GM12878 (cell line): ENCODE results near the gene MTHFD2. TPM values are rescaled to one million over a fixed set of nuclear protein-coding genes. Genes with fewer than 3 reads are reported as not detected.

Source experiments
- ATAC-seq: fragments of 200-7000 bp; cut with Tn5 transposase; 3 replicates; pipeline ENCODE4 v1.9.1; 2020; ENCODE audit warnings: mild to moderate bottlenecking, moderate library complexity
- BruUV-seq: library from RNA; stranded (reverse); fragments of 400-500 nt; replicated peaks from 2 replicates; lab custom pipeline; 2021; lab: Mats Ljungman, UMichigan
- CTCF ChIA-PET: fragments of 300-600 bp; sonication (Branson Sonifier 250); formaldehyde crosslinking; extraction: SDS; loops from one replicate; lab custom pipeline; 2021; ENCODE audit warnings: inconsistent platforms; lab: Yijun Ruan, JAX
- POLR2A ChIA-PET: fragments of 350-600 bp; formaldehyde crosslinking; extraction: SDS; loops from one replicate; lab custom pipeline; 2021; ENCODE audit warnings: inconsistent platforms; lab: Charles Lee
- RAD21 ChIA-PET: fragments of 300-600 bp; sonication (Branson Sonifier 250); formaldehyde crosslinking; loops from one replicate; lab custom pipeline; 2023; ENCODE audit warnings: antibody characterized with exemption; ENCODE audit not compliant: unreplicated experiment; lab: Charles Lee
- SMC1A ChIA-PET: fragments of 300-600 bp; sonication (Branson Sonifier 250); formaldehyde crosslinking; loops from one replicate; lab custom pipeline; 2023; ENCODE audit not compliant: unreplicated experiment, uncharacterized antibody; lab: Charles Lee
- DNase-seq: peaks from one replicate; pipeline ENCODE4 v3.0.0-alpha.2; 2011; ENCODE audit warnings: low read depth, low spot score
- FAIRE-seq: peaks from 3 replicates; lab custom pipeline; 2011; peaks lifted over from hg19 to GRCh38; lab: Jason Lieb, UNC
- H2AFZ ChIP-seq: 2 replicates; pipeline ENCODE4 v1.6.0; 2011; ENCODE audit warnings: low read depth, low read length, control low read depth; ENCODE audit not compliant: control insufficient read depth
- H3K27ac ChIP-seq: 2 replicates; pipeline ENCODE4 v1.5.1; 2011; ENCODE audit warnings: control low read depth; ENCODE audit not compliant: control insufficient read depth, insufficient read depth
- H3K27me3 ChIP-seq, 2 experiments: replicated peaks in 1 of 2; 2 replicates each; pipeline versions ENCODE4 v1.6.0 to v1.6.1; 2011; ENCODE audit warnings: low read length in 1 of 2; ENCODE audit not compliant: control insufficient read depth in 2 of 2, insufficient read depth in 2 of 2
- H3K36me3 ChIP-seq, 2 experiments: 2 replicates each; pipeline ENCODE4 v1.5.1; 2011; ENCODE audit warnings: low read length in 1 of 2; ENCODE audit not compliant: control insufficient read depth in 2 of 2, insufficient read depth in 2 of 2
- H3K4me1 ChIP-seq: 2 replicates; pipeline ENCODE4 v1.6.1; 2011; ENCODE audit warnings: mild to moderate bottlenecking, low read length, moderate library complexity, mixed read lengths; ENCODE audit not compliant: control insufficient read depth, insufficient read depth
- H3K4me2 ChIP-seq: 2 replicates; pipeline ENCODE4 v1.6.0; 2011; ENCODE audit warnings: control low read depth; ENCODE audit not compliant: control insufficient read depth, insufficient read depth
- H3K4me3 ChIP-seq: fragments of 200-600 bp; sonication (generic); 2 replicates; pipeline ENCODE4 v1.5.1; 2016
- H3K79me2 ChIP-seq: 2 replicates; pipeline ENCODE4 v1.6.0; 2011; ENCODE audit warnings: low read length; ENCODE audit not compliant: control insufficient read depth, insufficient read depth
- H3K9ac ChIP-seq: 2 replicates; pipeline ENCODE4 v1.8.0; 2011; ENCODE audit warnings: low read length, control low read depth, mixed read lengths; ENCODE audit not compliant: control insufficient read depth, insufficient read depth
- H3K9me3 ChIP-seq: replicated peaks from 3 replicates; pipeline ENCODE4 v1.5.1; 2011; ENCODE audit warnings: mild to moderate bottlenecking, low read length; ENCODE audit not compliant: control insufficient read depth, insufficient read depth
- H4K20me1 ChIP-seq: 2 replicates; pipeline ENCODE4 v1.6.0; 2011; ENCODE audit not compliant: control insufficient read depth, insufficient read depth
- KDM1A ChIP-seq: fragments of 200-600 bp; sonication (generic); IDR thresholded peaks from 2 replicates; pipeline ENCODE4 v1.6.1; 2016; ENCODE audit warnings: borderline replicate concordance
- MTA2 ChIP-seq: fragments of 450-650 bp; IDR thresholded peaks from 2 replicates; pipeline ENCODE4 v1.6.1; 2016; ENCODE audit warnings: low read depth, mild to moderate bottlenecking, moderate library complexity
- POLR2A ChIP-seq: IDR thresholded peaks from 2 replicates; pipeline ENCODE4 v1.6.1; 2011; ENCODE audit warnings: low read depth, mild to moderate bottlenecking, low read length
- POLR2AphosphoS5 ChIP-seq: IDR thresholded peaks from 2 replicates; pipeline ENCODE4 v1.6.1; 2011; ENCODE audit warnings: mild to moderate bottlenecking, low read length, inconsistent platforms
- WGBS: methylation state at CpG from one replicate; pipeline ENCODE4 v1.1.6; 2016; ENCODE audit warnings: low lambda C conversion rate; ENCODE audit not compliant: insufficient replicate concordance, insufficient coverage; ENCODE audit errors: missing lambda C conversion rate; 5-methylcytosine and 5-hydroxymethylcytosine counted together
- in situ Hi-C: fragments of 300-500 bp; cut with MboI; formaldehyde crosslinking; loops from 9 replicates; pipeline ENCODE4 v1.14.3; 2018; ENCODE audit warnings: mixed read lengths
- intact Hi-C: fragments of 100-400 bp; cut with micrococcal nuclease; formaldehyde crosslinking; loops from one replicate; pipeline ENCODE4 v1.14.2; 2022; ENCODE audit not compliant: unreplicated experiment
- polyA plus RNA-seq, 11 experiments: library from polyadenylated mRNA; depleted of rRNA in 4 of 11; unstranded in 6 of 11; stranded (reverse) in 5 of 11; fragments of >200 nt; fragmentation: Nextera tagmentation in 4 of 11; fragmentation: Illumina TruSeq in 1 of 11; extraction: Ambion mirVana in 4 of 11; extraction: Trizol in 1 of 11; gene quantifications; 1 replicate in 1 of 11; 2 replicates in 10 of 11; pipeline versions ENCODE4 v1.2.1 to v1.2.3, GENCODE V29; 2011 to 2016; ENCODE audit warnings: inconsistent platforms in 2 of 11, missing spikeins in 2 of 11, low read depth in 1 of 11
- total RNA-seq, 4 experiments: library from RNA; depleted of rRNA in 3 of 4; stranded (reverse); fragments of >200 nt in 3 of 4; fragmentation: Illumina TruSeq in 1 of 4; extraction: Trizol in 1 of 4; gene quantifications; 2 replicates each; pipeline versions ENCODE4 v1.2.1 to v1.2.3, GENCODE V29; 2013 to 2021

Gene MTHFD2
- total and polyA plus RNA-seq, 10 of the 15 experiments (the other 5 are each of a cell fraction or from before 2014, with no cell fraction given), result 128 to 292 (median 150) TPM

DNA sequence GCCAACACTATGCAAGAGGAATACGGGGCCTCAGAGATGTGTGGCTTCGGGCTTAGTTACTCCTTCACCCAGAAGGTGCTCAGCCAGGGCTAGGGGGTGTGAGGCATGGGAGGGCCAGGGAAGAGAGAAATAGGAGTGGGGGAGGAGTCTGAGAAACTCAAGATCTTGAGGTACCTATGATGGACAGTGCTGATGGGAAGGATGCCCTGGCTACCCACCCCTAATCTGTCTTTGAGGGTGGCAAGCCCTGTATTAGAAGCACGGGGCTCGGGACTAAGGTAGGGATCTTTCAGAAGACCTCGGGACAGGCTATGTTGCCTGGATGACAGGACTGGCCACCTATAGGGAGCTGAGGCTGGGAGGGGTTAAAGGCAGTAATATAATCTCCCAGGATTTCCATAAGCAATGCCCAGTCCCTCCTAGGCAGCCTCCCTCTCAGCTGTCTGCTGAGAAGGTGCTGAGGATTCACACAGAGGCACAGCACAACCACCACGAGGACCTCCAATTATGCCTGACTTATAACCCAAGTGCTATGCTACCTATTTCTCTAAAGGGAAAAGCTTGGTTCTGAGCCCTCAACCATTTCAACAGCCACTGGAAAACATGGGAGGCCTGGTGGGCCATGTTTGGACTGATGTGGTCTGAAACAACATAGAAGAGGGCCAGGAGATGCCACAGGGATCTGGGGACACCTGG is 23.3 kb downstream of the MTHFD2 start:
- no peaks in the 10 kb centered on the region for H3K27me3 ChIP-seq
- TF ChIP-seq POLR2AphosphoS5 (peak; percentile 51; the same call in 1 of the 2 replicates), MTA2 (no peak), POLR2A (0 out of 2 replicates have a peak, but pooled peaks have one; percentile 10)
- no peaks in the 10 kb centered on the region for H3K9me3 ChIP-seq
- in situ Hi-C loops, result no loop called here
- ChIA-PET SMC1A (no interaction called here), POLR2A (no interaction called here), RAD21 (no interaction called here), CTCF (interaction anchor here (0.7 to 0.8 kb wide), 2 partner anchors 11 to 28 kb away, joined by 3 read pairs; no protein-coding TSS in a partner anchor)
- H3K36me3 ChIP-seq, result peaks cover 2 to 17% of the 10 kb centered on the region in 2 experiments; a peak in 3 of 4 replicates
- no peak overlapping the region for H2AFZ ChIP-seq
- no peak overlapping the region for H3K9ac ChIP-seq
- 78% methylated on average over 6 of the region's 6 CpGs for WGBS
- H3K27ac ChIP-seq, result no peak overlapping the region
- TSS peak; percentile 20 for BruUV-seq
- intact Hi-C loops, result no loop called here
- H4K20me1 ChIP-seq, result no peaks in the 10 kb centered on the region
- no peak for DNase-seq
- H3K4me2 ChIP-seq, result no peak overlapping the region
- FAIRE-seq, result no peak
- ATAC-seq, result peak; percentile 26; the same call in 2 of the 3 replicates
- no peaks in the 10 kb centered on the region for H3K4me1 ChIP-seq
- no peak overlapping the region for H3K4me3 ChIP-seq
- H3K79me2 ChIP-seq, result no peaks in the 10 kb centered on the region

DNA sequence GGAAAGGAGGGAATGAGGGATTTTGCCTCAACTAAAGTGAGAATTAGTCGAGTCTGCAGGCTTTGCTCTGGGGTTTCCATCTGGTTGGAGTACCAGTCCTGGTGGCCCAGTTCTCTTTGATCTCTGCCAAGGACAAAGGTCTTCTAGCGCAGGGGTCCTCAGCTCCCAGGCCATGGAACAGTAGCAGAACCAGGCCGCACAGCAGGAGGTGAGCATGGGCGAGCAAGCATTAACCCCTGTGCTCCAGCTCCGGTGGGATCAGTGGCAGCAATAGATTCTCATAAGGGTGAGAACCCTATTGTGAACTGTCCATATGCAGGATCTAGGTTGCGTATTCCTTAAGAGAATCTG is 23.9 kb downstream of the MTHFD2 start:
- ChIA-PET CTCF (no interaction called here), POLR2A (interaction anchor here (0.5 kb wide), 1 partner anchor 40 kb away, joined by 4 read pairs; no protein-coding TSS in a partner anchor), RAD21 (interaction anchor here (1.0 kb wide), 1 partner anchor 30 kb away, joined by 3 read pairs; no protein-coding TSS in a partner anchor), SMC1A (no interaction called here)
- H3K9me3 ChIP-seq, result no peaks in the 10 kb centered on the region
- no peaks in the 10 kb centered on the region for H3K27me3 ChIP-seq
- no peak overlapping the region for H3K9ac ChIP-seq
- no peaks in the 10 kb centered on the region for H3K4me1 ChIP-seq
- intact Hi-C loops, result no loop called here
- H3K27ac ChIP-seq, result no peak overlapping the region
- DNase-seq (no peak), FAIRE-seq (no peak), ATAC-seq (no peak; the same call in 2 of the 3 replicates)
- no peaks in the 10 kb centered on the region for H4K20me1 ChIP-seq
- in situ Hi-C loops, result no loop called here
- TF ChIP-seq KDM1A (no peak), POLR2A (peak; percentile 48; the same call in 1 of the 2 replicates), POLR2AphosphoS5 (peak; percentile 44; the same call in 1 of the 2 replicates)
- no peak overlapping the region for H3K4me2 ChIP-seq
- H3K36me3 ChIP-seq, result peaks cover 2 to 16% of the 10 kb centered on the region in 2 experiments; a peak in 3 of 4 replicates
- no peak overlapping the region for H2AFZ ChIP-seq
- 60% methylated on average over 6 of the region's 6 CpGs for WGBS
- no TSS peak for BruUV-seq
- H3K4me3 ChIP-seq, result no peak overlapping the region
- no peaks in the 10 kb centered on the region for H3K79me2 ChIP-seq
